ENCODE data around the gene CAND2.
"Not testable (repeated sequence)": the region's sequence is repeated elsewhere in the genome, so short reads cannot be mapped to it uniquely, and the experiment has no call there.

CAND2 gene

DNA sequence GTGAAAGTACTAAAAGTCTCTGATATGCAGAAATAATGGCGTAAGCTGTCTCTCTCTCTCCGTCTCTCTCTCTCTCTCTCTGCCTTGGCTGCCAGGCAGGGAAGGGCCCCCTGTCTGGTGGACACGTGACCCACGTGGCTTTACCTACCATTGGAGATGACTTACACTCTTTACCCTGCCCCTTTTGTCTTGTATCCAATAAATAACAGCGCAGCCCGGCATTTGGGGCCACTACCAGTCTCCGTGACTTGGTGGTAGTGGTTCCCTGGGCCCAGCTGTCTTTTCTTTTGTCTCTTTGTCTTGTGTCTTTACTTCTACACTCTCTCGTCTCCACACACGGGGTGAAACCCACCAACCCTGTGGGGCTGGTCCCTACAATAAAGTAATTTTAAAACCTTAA lies 25.2 kb upstream of the CAND2 start:
- DNase-seq (ENCODE audit: low read depth): no peak

DNA sequence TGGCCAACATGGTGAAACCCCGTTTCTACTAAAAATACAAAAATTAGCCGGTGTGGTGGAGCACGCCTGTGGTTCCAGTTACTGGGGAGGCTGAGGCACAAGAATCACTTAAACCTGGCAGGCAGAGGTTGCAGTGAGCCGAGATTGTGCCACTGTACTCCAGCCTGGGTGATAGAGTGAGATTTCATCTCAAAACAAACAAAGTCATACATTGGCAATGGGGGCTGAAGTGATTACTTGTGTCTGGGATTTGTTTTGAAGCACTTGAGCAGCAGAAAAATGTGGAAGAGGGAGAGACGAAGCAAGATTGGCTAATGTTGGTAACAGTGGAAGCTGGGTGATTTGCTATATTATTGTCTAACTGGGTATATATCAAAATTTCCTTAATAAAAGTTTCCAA lies 24.0 kb upstream of the CAND2 start:
- DNase-seq (ENCODE audit: low read depth): no peak

- DNase-seq (ENCODE audit: low read depth): no peak
Observed at GRCh38 chr3:12773030-12773709, 23.3 kb upstream of the CAND2 start.

- no peak for DNase-seq (ENCODE audit: low read depth)
Observed at GRCh38 chr3:12773710-12774086, 22.8 kb upstream of the CAND2 start.

- no peak for DNase-seq (ENCODE audit: low read depth)
Observed at GRCh38 chr3:12774619-12775018, 21.9 kb upstream of the CAND2 start.

DNA sequence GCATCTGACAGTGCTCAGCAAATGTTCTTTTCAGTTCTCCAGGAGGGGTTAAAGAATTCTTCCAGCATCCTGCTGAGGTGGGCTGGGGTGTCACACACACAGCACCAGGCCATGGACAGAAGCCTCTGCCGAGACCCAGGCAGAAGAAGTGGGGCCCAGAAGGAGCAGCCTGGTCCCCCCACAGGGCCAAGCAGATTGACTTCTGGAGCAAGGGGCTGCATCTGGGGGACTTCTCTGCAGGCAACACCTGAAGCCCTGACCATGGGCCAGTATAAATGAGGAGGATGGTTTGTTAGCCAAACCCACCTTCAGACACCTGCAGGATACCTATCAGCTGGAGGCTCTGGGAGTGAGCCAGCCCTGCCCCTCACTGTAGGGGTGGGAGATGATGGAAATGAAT lies 21.3 kb upstream of the CAND2 start:
- no peak for DNase-seq (ENCODE audit: low read depth)

- not testable (repeated sequence) for DNase-seq (ENCODE audit: low read depth)
Observed at GRCh38 chr3:12775970-12776369, 20.5 kb upstream of the CAND2 start.

DNA sequence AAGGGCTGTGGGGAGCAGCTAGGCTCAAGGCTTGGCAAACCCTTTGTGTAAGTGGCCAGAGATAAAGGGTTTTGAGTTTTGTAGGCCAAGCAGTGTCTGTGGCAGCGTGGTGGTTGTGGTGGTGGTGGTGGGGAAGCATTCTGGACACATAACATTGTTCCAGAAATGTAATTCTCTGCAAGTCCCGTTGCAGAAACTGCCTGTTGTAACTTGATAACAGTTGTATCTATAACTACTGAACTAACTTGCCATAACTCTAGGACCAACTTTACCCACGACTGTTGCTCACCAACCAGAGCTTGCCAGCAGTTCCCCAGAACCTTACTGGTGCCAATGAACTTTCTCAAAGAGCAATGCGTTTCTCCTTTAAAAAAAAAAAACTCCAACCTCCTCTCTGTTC lies 19.3 kb upstream of the CAND2 start:
- DNase-seq (ENCODE audit: low read depth): no peak

DNA sequence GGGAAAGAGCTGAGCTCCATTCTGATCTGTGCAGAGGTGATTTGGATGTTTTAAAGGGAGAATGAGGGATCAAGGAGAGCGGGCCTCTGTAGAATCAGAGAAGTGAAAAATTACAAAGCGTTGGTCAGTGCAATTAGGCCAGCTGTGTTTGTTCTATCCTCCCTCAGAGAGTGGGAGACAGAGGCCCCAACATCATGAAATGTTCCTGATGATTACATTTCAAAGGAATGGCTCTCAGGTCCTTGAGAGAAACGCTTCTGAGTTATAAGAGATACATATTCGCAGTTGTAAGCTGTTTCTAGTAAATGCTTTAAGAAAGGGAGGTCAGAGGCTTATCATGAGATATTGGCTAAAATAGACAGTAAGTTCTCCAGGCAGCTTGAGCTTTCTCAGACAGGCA lies 15.7 kb upstream of the CAND2 start:
- DNase-seq (ENCODE audit: low read depth): no peak

DNA sequence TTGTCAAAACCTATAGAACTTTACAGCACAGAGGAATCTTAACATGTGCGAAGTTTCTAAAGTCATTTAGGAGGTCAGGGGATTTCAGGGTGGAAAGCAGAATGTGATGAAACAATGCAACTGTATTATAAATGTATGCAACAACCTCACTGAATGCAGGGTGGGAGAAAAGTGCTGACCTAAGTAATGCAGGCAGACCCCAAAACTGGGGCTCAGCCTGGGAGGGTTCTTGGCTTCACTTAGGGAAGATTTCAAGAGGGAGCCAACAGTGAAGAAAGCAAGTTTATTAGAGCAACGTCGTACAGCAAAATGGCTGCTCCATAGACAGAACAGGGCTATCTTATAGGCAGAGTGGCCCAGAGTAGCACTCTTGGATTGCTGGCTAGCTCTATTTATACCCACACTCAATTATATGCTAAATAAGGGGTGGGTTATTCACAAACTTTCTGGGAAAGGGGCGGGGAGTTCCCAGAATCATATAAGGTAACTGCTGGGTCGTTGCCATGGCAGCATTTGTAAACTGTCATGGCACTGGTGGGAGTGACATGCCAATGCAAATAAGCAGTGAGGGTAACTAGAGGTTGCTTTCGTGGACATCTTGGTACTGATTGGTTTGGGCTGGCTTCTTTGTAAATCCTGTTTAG lies 14.2 kb upstream of the CAND2 start:
- no peak for DNase-seq (ENCODE audit: low read depth)

DNA sequence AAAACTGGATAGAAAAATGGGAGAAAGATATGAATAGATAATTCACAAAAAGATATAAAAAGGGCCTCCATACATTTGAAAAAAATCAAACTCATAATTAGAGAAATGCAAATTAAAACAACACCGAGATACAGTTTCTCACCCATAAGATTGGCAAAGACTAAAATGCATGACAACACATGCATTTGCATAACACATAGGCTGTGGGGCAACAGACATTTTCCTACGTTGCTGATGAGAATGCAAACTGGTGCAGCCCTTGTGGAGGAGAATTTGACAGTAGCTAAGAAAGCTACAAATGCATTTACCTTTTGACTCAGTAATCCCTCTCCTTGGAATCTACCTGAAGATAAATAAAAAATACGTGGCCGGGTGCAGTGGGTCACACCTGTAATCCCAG lies 11.4 kb upstream of the CAND2 start:
- DNase-seq (ENCODE audit: low read depth): no peak

GRCh38 chr3:12787346-12787745 lies 9.1 kb upstream of the CAND2 start:
- DNase-seq (ENCODE audit: low read depth): peak; percentile 56

- DNase-seq (ENCODE audit: low read depth): not testable (repeated sequence)
Observed at GRCh38 chr3:12787967-12788690, 8.4 kb upstream of the CAND2 start.

- no peak for DNase-seq (ENCODE audit: low read depth)
Observed at GRCh38 chr3:12791430-12791829, 5.0 kb upstream of the CAND2 start.

GRCh38 chr3:12793701-12794100 lies 2.8 kb upstream of the CAND2 start:
- no peak for DNase-seq (ENCODE audit: low read depth)

GRCh38 chr3:12797124-12797891 lies 828 bp downstream of the CAND2 start:
- DNase-seq (ENCODE audit: low read depth): no peak

DNA sequence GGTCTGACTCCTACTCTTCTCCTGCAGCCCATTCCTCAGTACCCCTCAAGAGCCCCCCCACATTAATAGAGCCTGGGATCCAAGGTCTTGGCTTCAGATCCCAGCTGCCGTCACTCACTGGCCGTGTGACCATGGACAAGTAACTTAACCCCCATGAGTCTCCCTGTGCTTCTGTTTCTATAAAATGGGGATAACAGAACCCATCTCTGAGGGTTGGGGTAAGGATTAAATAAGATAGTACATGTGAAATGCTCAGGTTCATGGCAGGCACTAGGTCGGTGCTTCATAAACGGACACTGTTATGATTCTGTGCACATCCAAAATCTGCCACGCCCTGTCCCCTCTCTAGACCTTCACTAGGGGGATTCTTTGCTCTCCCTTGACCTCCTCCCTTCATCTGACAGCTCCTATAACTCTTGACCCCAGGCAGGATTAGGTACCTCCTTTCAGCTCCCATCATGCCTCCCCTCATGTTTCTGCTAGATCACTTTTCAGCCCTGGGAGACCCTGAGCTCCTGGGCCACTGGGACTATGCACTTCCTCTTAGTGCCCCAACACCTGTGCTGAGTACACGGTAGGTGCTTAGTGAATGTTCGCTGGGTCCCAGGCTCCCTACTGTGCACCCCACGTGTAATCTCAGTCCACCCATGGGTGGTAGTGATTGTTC lies 1.5 kb downstream of the CAND2 start:
- DNase-seq (ENCODE audit: low read depth): no peak

DNA sequence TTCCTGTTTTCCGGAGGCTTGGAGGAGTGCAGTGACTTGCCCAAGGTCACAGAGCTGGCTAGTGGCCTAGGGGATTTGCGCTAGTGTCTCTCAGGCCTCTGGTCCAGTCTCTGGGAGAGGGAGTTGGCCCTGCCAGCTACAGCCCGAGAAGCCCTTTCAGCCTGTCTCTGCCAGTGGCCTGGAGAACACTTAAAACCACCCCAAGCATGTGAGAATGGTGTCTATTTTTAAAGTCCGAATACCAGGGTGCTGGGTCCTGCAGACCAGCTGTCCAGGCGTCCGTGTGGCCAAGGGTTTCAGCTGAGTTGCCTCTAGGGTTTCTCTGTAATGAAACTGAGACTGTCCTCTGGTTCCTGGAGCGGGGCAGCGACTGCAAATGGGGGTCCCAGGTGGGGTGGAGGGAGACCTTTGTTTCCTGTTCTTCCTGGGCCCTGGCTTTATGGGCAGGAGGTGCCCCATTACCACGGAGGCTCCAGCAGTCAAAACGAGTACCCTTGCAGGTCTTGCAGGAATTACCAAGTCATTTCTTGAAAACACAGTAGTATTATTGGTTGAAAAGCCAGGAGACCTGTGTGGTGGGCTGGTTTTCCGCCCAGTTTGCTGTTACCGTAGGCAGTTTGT lies 2.2 kb downstream of the CAND2 start:
- no peak for DNase-seq (ENCODE audit: low read depth)

- no peak for DNase-seq (ENCODE audit: low read depth)
Observed at GRCh38 chr3:12799525-12800440, 3.3 kb downstream of the CAND2 start.

DNA sequence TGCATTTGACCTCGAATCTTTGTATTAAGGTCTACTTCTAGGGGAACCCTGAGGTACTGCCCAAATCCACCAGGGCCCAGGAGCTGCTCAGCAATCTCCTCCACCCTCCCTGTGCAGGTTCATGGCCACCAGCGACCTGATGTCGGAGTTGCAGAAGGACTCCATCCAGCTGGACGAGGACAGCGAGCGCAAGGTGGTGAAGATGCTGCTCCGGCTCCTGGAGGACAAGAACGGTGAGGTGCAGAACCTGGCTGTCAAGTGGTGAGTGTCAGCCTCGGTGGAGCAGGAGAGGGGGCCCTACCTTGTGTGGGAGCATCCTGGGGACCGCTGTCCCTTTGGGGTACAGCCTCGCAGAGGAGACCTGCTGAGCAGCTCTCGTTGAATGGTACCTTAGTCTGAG lies 6.9 kb downstream of the CAND2 start:
- DNase-seq (ENCODE audit: low read depth): no peak

DNA sequence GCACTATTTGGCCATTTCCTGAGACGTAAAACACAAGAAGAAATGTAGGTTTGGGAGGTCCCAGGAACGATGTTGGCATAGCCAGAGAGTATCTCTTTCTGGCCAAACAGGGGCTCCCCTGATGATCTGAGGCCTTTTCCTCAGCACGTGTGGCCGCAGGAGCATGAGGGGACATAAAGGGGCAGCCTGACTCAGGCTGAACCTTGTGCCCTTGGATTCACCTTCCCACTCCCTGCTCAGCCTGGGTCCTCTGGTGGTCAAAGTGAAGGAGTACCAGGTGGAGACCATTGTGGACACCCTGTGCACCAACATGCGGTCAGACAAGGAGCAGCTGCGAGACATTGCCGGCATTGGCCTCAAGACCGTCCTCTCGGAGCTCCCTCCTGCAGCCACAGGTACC lies 10.6 kb downstream of the CAND2 start:
- DNase-seq (ENCODE audit: low read depth): no peak
